NCI-H1694 treated with DMSO at 0.1 percent for 48 hours (cell line): Measurements from ENCODE around the gene TAOK1.
"Not testable (repeated sequence)": the region's sequence is repeated elsewhere in the genome, so short reads cannot be mapped to it uniquely, and the experiment has no call there.

ENCODE experiments used
- DNase-seq: peaks from one replicate; lab custom pipeline; 2025; lab: John Stamatoyannopoulos, UW

TAOK1 gene

DNA sequence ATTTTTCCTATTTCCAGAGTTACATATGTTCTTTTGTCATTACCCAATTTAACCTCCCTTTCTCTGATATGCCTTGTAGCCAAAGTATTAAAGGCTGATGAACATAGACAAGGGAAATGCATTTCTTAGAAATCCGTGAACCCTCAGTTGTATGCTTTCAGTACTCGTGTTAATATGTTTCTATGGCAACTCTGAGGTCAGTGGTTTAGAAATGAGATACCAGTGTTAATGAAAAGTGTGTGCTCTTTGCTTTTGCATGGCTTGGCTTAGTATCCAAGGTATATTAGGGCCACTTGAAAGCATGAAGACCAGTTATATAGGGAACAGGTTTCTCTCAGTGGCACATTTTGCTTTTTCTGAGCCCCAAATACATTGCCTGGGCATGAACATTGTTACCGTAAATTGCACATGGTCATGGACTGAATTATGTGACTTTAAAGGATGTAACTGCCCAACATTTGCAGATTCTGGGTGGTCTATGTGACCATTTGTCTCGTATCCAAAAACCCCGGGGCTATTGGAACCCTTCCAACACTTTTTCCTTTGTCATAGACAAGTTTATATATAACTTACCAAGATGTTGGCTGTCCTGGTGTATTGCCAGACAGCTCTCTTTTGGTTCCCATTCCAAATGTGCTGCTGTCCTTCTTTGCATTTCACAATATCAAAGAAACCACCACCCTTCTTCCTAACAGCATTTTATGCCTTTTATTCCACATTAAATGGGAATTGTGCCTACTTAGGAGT, 159.2 kb downstream of the TAOK1 start:
- no peak for DNase-seq

DNA sequence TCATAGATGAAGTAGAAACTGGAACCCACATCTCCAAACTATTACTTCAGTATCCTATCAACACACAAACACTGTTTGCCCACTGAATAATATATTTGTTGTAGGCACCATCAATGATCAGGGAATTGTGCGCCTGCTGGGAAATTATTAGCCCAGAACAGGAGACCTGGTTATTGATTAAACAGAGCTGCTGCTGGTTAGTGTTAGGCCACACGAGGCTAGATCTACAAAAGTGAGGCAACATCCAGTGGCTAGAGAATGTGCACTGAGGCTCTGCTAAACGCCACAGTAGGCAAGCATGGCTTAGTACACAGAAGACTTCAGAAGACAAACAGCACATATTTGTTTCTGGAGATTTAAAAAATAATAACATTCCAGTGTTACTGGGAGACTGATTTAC, 165.7 kb downstream of the TAOK1 start:
- no peak for DNase-seq

DNA sequence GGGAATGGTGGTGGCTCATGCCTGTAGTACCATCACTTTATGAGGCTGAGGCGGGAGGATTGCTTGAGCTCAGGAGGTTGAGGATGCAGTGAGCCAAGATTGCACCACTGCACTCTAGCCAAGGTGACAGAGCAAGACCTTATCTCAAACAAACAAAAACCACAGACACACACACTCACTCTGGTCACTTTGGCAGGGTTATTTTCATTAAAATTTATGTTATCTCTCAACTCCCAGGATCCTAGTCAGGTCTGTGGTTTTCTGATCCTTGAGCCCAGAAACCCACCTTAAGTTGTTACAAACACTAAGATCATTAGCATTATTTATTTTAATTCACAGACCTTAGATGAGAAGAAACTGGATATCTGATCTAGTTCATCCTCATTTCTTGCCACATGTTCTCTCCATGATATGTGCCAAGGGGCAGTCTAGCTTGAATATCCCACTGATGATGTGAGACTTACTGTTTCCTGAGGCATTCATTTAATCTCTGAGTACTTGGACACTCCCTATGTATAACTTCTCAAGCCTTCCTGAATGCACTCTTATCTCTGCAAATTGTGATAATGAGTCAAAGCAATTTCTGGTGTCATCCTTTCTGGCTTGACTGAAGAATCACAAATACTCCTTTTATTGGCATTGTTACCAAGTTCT, 167.0 kb downstream of the TAOK1 start:
- DNase-seq = no peak

DNA sequence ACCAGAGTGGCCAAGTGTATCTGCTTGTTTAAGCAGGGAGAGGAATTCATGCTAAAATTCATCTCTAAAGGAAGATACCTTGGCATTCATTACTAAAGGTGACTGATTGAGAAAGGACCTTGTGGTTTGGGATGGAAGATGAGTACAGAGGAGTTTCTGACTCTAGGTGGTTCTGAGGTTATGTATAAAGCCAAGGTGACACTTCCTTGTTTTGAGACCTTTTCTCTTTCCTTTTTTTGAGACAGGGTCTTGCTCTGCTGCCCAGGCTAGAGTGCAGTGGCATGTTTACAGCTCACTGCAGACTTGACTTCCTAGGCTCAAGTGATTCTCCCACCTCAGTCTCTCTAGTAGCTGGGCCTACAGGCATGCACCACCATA, 167.6 kb downstream of the TAOK1 start:
- no peak for DNase-seq

DNA sequence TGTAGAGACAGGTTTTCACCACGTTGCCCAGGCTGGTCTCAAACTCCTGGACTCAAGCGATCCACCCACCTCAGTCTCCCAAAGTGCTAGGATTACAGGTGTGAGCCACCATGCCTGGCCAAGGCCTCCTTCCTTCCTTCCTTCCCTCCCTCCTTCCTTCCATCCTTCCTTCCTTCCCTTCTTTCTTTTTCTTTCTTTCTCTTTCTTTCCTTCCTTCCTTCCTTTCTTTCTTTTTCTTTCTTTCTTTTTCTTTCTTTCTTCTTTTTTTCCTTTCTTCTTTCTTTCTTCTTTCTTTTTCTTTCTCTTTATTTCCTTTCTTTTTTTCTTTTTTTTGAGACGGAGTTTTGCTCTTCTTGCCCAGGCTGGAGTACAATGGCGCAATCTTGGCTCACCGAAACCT, 168.0 kb downstream of the TAOK1 start:
- DNase-seq = not testable (repeated sequence)

DNA sequence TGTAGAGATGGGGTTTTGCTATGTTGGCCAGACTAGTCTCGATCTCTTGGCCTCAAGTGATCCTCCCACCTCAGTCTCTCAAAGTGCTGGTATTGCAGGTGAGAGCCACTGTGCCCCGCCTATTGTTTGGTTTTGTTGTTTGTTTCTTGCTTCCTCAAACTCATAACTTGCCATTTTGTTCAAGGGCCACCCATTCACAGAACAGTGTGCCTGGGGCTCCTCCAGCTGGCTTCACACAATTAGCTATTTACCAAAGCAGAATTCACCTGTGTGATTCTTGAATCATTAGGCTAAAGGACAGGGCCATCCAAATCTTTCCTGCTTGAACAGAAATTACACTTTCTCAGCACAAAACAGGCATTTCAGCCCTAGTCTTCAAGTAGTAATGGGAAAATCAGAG, 169.5 kb downstream of the TAOK1 start:
- no peak for DNase-seq

DNA sequence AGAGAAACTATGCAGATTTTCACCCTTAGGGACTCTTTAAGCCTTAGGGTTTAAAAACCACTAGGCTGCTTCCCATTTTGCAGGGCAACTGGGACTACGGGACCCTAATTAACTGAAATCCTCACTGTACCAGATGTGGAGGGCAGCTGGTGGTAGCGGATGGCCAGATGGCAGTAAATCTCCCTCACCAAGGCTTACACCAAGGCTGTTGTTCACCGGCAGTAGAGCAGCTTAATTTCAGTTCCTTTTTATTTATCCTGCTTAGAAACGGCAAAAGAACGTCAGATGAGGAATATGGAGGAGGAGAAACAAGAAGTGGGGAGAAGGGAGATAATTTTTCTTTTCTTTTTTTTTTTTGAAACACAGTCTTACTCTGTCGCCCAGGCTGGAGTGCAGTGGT, 170.2 kb downstream of the TAOK1 start:
- DNase-seq = peak; percentile 93

DNA sequence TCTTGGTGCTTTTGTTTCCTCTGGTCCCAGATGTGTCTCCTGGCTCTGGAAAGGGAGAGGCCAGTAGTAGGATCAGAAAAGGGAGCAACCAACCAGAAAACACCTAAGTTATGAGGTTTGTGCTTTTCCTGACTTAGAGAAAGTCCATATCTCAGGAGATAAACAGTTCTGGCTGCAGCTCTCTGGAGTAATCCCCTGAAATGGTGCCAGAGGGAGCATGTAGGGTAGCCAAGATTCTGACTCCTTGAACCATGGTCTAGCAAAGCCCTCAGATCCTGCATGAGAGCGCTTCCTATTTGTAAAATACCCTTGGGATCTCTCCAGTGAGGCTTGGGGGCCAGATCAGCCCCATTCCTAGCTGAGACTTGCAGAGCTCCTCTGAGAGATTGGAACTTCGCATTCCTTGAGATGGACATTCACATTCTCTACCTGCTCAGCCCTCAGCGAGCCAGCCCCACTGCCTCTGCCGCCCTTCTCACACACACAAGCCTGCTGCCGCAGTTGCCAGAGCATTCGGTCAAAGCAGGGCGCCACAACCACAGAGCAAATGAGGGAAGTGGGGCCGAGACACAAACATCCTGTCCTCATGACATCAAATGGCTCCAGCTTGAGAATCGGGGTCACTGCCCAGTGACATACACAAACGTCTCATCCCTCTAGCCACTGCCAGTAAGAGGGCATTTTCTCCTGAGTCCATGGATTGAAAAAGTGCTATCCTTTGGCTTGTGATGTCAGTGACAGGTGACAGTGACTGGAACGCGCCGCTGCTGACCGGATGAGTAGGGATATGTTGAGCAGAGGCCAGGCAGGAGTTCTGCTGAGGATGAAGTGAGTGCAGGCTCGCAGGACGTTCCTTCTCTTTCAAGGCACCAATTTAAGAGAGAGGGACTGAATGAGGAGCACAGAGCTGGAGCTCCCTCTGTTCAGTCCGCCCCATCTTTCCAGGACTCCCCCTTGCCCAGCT, 171.7 kb downstream of the TAOK1 start:
- DNase-seq = no peak

DNA sequence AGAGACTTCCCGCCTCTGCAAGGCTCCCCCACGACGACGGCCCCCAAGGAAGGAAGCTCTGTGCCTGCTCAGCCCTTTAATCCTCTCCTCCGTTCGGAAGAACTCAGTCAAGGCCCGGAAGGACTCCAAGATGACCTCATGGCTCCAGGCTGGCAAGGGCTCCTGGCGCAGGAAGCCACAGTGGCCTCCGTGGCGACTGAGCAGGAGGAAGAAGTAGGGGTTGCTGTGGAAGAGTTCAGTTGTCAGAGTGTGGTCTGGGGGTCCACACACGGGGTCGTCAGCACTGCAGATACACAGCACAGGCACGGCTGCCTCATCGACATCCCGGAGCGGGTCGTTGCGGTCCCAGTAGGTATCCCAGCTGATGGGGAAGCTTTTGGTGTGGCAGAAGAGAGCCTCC, 172.5 kb downstream of the TAOK1 start:
- DNase-seq = no peak

DNA sequence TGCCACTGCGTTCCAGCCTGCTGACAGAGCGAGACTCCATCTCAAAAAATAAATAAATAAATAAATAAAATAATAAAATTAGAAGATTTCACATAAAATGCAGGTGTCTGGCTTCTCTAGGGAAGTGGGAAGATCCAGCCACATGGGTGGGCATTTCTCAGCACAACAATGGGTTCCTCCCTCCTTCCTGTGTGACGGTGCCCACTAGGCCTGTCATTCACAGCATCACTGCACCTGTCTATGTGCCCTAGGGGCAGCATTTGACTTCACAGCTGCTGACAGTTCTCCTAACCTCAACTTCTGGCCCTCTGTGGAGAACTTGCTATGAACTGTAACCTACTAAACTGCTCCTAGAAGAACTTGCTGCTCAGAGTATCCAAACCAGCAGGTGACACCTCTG, 173.7 kb downstream of the TAOK1 start:
- no peak for DNase-seq

DNA sequence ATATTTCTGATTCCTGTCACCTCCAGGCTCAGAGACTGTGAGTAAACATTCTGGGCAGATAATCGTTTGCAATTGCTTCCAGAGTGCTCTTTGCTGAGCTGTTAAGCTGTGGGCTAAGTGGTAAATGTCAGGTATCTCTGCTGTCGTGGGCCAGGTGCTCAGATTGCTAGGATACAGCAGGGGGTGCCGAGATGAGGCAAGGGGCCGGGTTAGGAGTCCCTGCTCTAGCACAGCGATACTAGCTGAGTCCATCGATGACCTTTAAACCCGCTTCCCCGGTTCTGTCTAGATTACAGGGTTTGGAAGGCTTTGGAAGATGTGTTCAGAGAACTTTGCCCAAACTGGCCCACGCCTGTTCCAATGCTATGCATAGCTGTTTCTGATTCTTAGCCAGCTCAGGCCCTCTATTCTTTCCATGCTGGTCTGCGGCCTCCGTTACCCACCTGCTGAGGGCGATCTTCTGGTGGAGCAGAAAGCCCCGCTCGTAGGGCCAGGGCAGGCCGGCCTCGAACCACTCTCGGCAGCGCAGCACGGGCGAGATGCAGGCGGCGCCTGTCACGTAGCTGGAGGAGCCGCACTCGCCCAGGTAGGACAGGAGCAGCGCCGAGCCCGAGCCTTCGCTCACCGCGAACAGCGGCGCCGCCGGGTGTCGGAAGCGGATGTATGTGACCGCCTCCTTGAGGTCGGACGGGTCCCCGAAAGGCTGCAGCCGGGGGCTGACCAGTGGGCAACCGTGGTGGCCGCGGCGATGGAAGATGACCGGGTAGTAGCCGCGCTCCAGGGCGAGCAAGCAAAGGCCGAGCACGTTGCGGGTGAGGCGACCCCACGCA, 175.7 kb downstream of the TAOK1 start:
- peak; percentile 33 for DNase-seq

DNA sequence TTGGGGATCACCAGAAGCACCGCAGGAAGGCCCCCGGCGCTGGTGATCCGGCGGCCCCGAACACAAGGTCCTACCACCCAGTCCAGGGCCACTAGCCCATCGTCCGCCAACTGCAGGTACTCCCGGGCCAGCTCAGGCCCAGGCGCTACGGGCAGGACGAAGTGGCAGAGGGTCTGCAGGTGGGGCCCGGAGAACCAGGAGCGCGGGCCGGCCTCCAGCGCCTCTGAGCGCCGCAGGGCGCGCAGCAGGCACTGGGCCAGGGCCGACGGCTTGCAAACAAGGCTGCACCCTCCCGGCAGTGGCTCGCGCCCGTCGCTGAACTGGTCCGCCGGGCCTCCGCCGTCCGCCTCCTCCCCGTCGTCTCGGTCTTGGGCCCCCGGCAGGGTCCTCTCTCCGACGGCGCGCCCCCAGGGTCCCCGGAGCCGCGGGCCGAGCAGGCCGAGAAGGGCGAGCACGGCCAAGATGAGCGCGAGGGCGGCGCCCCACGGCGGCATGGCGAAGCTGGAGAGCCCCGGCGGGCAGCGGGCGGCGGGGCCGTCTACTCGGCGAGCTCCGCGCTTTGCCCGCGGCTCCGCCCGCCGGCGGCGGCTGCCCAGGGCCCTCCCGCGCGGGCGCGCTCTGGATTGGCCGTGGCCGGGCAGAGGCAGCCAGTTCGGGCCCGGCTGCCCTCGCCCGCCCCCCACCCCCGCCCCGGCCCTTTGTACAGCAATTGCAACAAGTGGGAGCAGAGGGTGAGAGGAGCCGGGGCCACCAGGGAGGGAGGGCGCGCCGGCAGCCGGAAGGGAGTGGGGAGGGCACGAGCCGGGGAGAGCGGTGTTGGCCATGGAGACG, 176.5 kb downstream of the TAOK1 start, which contains the start of gene ABHD15:
TSS of gene ABHD15 (minus strand) at position 565 of the 831 bp plus-strand sequence. CDS start at position 494, 71 bp downstream.
- DNase-seq = peak; percentile 63

DNA sequence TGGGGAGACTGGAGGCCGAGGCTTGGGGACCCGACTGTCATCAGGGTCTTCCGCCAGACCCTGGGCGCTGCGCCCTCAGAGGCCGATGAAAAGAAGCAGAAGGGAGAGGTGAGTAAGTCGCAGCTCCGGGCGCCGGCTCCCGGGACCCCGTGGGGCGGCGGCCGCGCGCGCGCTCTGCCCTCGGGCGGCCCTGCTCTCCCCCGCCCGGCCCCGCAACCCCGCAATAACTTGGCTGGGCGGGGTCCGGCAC, 177.1 kb downstream of the TAOK1 start:
- DNase-seq = no peak

DNA sequence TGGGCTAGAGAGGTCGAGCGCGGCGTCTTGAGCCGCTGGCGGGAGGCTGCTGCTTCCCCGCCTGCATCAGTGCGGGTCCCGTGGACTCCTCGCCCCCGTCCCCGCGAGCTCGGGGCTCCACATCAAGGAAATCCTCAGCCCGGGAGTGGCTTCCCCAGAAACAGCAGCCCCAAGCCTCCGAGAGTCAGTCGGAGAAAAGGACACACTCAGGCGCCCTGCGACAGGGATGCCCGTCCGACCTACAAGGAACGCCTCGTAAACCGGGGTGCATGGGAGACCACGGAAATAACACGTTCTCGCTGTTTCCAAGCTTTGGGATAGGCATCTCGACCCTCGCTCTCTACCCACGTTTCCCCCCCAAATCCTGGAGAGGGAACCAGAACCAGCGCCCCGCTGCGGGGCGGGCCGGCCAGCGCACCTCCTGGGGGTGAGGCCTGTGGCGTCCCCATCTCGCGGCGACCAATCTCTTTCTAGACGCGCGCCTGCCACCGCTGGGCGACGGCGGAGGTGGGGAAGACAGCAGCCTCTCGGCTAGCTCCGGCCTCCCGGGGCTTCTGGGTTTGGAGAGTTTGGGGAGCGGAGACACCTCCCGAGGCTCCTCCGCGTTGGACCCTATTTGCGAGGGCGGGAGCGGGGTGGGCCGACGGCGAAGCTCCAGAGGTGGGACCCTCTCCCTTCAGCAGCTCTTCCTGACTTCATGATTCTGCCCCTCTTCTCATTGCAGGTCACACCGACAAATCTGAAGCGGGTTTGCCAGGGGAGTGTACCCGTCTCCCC, 177.6 kb downstream of the TAOK1 start:
- peak; percentile 83 for DNase-seq

DNA sequence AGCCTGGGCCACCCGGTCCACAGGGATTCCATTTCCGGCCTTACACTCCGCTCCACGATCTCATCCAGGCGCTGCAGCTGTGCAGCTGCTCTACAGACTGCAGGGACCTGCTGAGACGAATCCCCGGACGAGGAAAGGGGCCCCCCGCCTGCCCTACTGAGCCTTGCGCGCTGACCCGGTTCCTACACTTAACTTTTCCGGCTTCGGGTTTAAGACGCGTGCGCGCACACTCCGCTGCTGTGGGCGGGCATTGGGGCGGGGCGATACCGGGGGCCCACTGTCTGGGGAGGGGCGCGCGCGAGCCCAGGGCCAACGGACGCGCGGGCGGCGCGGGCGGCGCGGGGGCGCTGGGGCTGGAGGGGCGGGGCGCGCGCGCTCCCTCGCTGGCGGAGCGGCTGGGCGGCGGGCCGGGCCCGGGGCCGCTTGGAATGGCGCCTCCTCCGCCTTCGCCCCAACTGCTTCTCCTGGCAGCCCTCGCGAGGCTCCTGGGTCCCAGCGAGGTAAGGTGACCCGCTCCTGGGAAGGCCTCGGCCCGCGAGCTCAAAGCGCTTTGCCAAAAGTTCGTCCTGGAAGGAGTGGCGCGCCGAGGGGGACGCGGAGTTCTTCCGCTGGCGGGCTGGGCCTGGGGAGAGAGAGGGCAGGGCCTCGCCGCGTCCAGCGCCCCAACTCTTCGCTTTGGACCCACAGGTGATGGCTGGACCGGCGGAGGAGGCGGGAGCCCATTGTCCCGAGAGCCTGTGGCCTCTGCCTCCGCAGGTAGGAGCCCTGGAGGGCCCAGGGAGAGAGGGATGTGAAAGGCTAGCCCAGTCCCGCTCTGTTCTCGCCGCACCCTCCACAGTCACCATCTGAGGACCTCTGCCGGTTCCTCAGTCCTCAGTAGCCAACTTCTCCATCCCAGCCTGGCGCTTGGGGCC, 178.4 kb downstream of the TAOK1 start, which contains the start of gene TP53I13:
TSS of gene TP53I13 (plus strand) at position 371 of the 914 bp plus-strand sequence. CDS start at position 429, 58 bp downstream.
- peak; percentile 82 for DNase-seq

DNA sequence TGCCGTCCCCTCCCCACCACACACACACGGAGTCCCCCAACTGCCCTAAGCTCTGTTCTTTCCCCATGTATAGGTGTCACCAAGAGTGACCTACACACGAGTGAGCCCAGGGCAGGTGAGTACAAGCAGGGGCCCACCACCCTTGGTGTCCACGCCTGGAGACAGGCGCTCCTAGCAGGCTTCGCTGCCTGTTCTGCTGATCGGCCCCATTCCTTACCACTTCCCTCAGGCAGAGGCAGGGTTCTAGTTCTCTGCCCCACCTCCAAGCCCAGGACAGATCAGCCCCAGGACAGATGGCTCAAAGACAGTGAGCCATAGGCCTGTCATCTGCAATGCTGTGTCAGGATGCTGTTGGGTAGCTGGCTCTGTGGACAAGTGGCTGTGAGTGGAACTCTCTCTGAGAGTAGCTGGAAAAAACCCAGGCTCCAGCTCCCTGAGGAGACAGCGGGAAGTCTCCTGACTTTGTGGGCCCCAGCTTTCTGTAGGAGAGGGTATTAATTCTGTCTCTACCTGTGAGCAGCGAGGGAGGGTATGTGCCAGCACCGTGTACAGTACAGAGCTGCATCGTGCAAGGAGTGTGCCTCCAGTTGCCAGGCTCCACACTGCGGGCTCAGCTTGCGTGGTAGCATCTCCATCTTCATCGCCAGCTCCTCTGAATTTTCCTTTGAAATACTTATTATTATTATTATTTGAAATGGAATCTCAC, 179.2 kb downstream of the TAOK1 start:
- DNase-seq = peak; percentile 22

DNA sequence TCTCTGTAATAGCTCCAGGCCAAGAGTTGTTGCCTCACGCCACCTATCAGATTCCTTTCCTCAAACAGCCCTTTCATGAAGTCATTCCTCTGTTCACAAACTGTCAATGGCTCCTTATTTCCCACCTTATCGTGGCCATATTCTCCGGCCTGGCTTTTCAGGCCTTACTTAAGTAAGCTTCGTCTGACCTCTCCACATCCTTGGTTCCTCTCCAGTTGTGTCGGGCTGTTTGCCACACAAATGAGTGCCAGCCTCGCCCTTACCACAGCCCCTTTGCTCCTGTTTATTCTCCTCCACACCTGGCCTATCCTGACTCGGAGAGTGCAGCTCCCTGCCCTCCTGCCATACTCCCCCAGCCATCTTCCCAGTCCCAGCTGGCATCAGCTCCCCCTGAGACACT, 180.4 kb downstream of the TAOK1 start:
- DNase-seq = no peak

DNA sequence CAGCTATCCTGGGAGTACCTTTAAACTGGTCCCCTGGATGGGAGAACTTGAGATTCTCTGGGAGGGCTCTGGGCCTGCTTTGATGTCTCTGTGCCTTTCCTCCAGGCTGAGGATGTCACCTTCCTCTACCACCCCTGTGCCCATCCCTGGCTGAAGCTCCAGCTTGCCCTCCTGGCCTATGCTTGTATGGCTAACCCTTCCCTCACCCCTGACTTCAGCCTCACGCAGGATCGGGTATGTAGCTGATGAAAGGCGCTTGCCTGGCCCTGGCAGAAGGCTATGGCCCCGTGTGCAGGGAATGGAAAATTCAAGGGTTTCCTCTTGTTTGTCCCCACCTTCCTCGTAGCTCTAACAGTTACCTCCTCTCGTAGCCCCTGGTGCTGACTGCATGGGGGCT, 181.3 kb downstream of the TAOK1 start:
- DNase-seq = no peak
